HG02623 (cell line): Measurements from ENCODE around the gene BICC1.
"Not testable (repeated sequence)": the region's sequence is repeated elsewhere in the genome, so short reads cannot be mapped to it uniquely, and the experiment has no call there.

Experiments
- ATAC-seq: cut with Tn5 transposase; IDR thresholded peaks from one replicate; pipeline ENCODE4 v1.9.1; 2021; ENCODE audit warnings: moderate library complexity; ENCODE audit not compliant: unreplicated experiment

Gene BICC1

GRCh38 chr10:58844680-58845079 lies 332.0 kb downstream of the BICC1 start:
- no peak for ATAC-seq

GRCh38 chr10:58846856-58847255 lies 334.2 kb downstream of the BICC1 start:
- ATAC-seq, result no peak

- ATAC-seq, result no peak
Measured at GRCh38 chr10:58851606-58852005, 338.9 kb downstream of the BICC1 start.

GRCh38 chr10:58853668-58854067 lies 341.0 kb downstream of the BICC1 start:
- no peak for ATAC-seq

- ATAC-seq, result no peak
Measured at GRCh38 chr10:58854811-58855210, 342.1 kb downstream of the BICC1 start.

GRCh38 chr10:58856508-58857240 lies 344.0 kb downstream of the BICC1 start:
- no peak for ATAC-seq

- ATAC-seq, result no peak
Measured at GRCh38 chr10:58857251-58857805, 344.7 kb downstream of the BICC1 start.

GRCh38 chr10:58858123-58858522 lies 345.5 kb downstream of the BICC1 start:
- ATAC-seq, result not testable (repeated sequence)

GRCh38 chr10:58859526-58859925 lies 346.9 kb downstream of the BICC1 start:
- ATAC-seq, result no peak

- ATAC-seq, result peak; percentile 52
Measured at GRCh38 chr10:58867683-58868082, 355.0 kb downstream of the BICC1 start.

GRCh38 chr10:58868736-58869435 lies 356.2 kb downstream of the BICC1 start:
- no peak for ATAC-seq

- no peak for ATAC-seq
Measured at GRCh38 chr10:58870070-58870469, 357.4 kb downstream of the BICC1 start.

GRCh38 chr10:58873161-58873560 lies 360.5 kb downstream of the BICC1 start:
- no peak for ATAC-seq
